Endodermal cell (in vitro differentiated cells): ENCODE results near the gene PKP2. TPM values are rescaled to one million over a fixed set of nuclear protein-coding genes. Genes with fewer than 3 reads are reported as not detected.

Experiments used
- DNase-seq: peaks from one replicate; pipeline ENCODE4 v3.0.0-alpha.2; 2017
- H3K27ac ChIP-seq: 2 replicates; pipeline ENCODE4 v1.5.1; 2013; ENCODE audit warnings: mild to moderate bottlenecking, low read depth, low read length, moderate library complexity
- H3K27me3 ChIP-seq: 2 replicates; pipeline ENCODE4 v1.6.1; 2013; ENCODE audit warnings: mild to moderate bottlenecking, low read length, moderate library complexity; ENCODE audit not compliant: insufficient read depth, control insufficient read depth, poor library complexity, severe bottlenecking
- H3K36me3 ChIP-seq: 2 replicates; pipeline ENCODE4 v1.7.0; 2013; ENCODE audit warnings: mild to moderate bottlenecking, low read length, moderate library complexity; ENCODE audit not compliant: control insufficient read depth, insufficient read depth
- H3K4me1 ChIP-seq: one replicate; pipeline ENCODE4 v1.7.0; 2013; ENCODE audit warnings: low read length; ENCODE audit not compliant: control insufficient read depth, insufficient read depth
- H3K4me3 ChIP-seq: 2 replicates; pipeline ENCODE4 v1.5.1; 2013; ENCODE audit warnings: mild to moderate bottlenecking, low read length, moderate library complexity
- H3K9ac ChIP-seq: 2 replicates; pipeline ENCODE4 v1.6.1; 2013; ENCODE audit warnings: mild to moderate bottlenecking, low read length, moderate library complexity; ENCODE audit not compliant: poor library complexity, severe bottlenecking; ENCODE audit errors: extremely low read depth
- H3K9me3 ChIP-seq: 2 replicates; pipeline ENCODE4 v1.6.1; 2013; ENCODE audit warnings: mild to moderate bottlenecking, low read length, moderate library complexity; ENCODE audit not compliant: control insufficient read depth
- H3K27ac Mint-ChIP-seq: 2 replicates; pipeline ENCODE4 v1.8.0; 2020; ENCODE audit warnings: mixed read lengths
- H3K27me3 Mint-ChIP-seq: 2 replicates; pipeline ENCODE4 v1.8.0; 2021; ENCODE audit warnings: mild to moderate bottlenecking, mixed read lengths; ENCODE audit not compliant: insufficient read depth
- H3K36me3 Mint-ChIP-seq: 2 replicates; pipeline ENCODE4 v1.8.0; 2020; ENCODE audit warnings: low read depth, mixed read lengths
- H3K4me1 Mint-ChIP-seq: 2 replicates; pipeline ENCODE4 v1.8.0; 2020; ENCODE audit warnings: mixed read lengths
- H3K4me3 Mint-ChIP-seq: 2 replicates; pipeline ENCODE4 v1.8.0; 2020; ENCODE audit warnings: mild to moderate bottlenecking, moderate library complexity, mixed read lengths
- H3K9me3 Mint-ChIP-seq: 2 replicates; pipeline ENCODE4 v1.8.0; 2020; ENCODE audit warnings: mild to moderate bottlenecking, mixed read lengths
- WGBS, 2 experiments: methylation state at CpG; one replicate each; pipeline versions ENCODE4 v1.1.5 to v1.1.7; 2013; ENCODE audit warnings: missing lambda C conversion rate in 2 of 2, mixed read lengths in 1 of 2; ENCODE audit not compliant: insufficient coverage in 1 of 2, insufficient read length in 1 of 2; 5-methylcytosine and 5-hydroxymethylcytosine counted together
- total RNA-seq, 2 donors: library from RNA; stranded (reverse); fragmentation: NEBNext Ultra II Directional in 1 of 2; extraction: Animal tissue kit (Norgen Biotek cat#: 25700) in 1 of 2; gene quantifications; 2 replicates in 1 of 2; 3 replicates in 1 of 2; pipeline ENCODE4 v1.2.1, GENCODE V29; 2021
- TF ChIP-seq, protein P1 (sequence below): fragments of 200-600 bp; sonication (generic); conservative IDR thresholded peaks from 2 replicates; pipeline ENCODE4 v1.5.0; 2021; ENCODE audit warnings: antibody characterized with exemption, mild to moderate bottlenecking

PKP2 gene
- total RNA-seq, 2 donors from 2014 or later: 62.5 to 124 TPM

DNA sequence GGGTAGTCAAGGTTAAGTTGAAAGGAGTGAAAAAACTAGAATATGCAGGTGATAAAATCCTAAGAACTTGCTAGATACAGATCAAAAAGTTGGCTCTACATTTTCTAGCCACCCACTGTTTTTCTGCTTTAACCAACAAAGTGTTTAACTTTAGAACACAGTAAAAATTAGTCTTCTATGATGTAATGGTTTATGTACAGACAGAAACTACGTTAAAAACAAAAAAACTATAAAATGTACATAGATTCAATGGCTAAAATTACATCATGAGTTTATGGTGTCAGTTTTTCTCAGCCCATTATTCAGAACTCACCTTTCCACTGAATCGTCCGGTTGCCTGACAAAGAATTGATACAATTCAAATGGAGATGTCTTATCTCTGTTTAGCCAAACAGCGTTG, 143.0 kb downstream of the PKP2 start:
- peaks cover 54% of the 10 kb centered on the region for H3K36me3 ChIP-seq
- peak overlapping the region; percentile 94 for H3K4me3 ChIP-seq
- peaks cover 50% of the 10 kb centered on the region for H3K36me3 Mint-ChIP-seq
- TF ChIP-seq, protein P1, sequence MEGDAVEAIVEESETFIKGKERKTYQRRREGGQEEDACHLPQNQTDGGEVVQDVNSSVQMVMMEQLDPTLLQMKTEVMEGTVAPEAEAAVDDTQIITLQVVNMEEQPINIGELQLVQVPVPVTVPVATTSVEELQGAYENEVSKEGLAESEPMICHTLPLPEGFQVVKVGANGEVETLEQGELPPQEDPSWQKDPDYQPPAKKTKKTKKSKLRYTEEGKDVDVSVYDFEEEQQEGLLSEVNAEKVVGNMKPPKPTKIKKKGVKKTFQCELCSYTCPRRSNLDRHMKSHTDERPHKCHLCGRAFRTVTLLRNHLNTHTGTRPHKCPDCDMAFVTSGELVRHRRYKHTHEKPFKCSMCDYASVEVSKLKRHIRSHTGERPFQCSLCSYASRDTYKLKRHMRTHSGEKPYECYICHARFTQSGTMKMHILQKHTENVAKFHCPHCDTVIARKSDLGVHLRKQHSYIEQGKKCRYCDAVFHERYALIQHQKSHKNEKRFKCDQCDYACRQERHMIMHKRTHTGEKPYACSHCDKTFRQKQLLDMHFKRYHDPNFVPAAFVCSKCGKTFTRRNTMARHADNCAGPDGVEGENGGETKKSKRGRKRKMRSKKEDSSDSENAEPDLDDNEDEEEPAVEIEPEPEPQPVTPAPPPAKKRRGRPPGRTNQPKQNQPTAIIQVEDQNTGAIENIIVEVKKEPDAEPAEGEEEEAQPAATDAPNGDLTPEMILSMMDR: no peak
- peaks cover 21% of the 10 kb centered on the region for H3K4me1 Mint-ChIP-seq
- H3K4me1 ChIP-seq: peaks cover 6% of the 10 kb centered on the region
- 80 to 89% methylated on average over 1 to 3 of the region's 4 CpGs for WGBS, 2 experiments
- no peaks in the 10 kb centered on the region for H3K27me3 ChIP-seq
- H3K27me3 Mint-ChIP-seq: no peaks in the 10 kb centered on the region
- H3K4me3 Mint-ChIP-seq: peak overlapping the region; percentile 95
- H3K27ac ChIP-seq: no peak overlapping the region
- peak overlapping the region; percentile 32 for H3K27ac Mint-ChIP-seq
- H3K9ac ChIP-seq: peak overlapping the region; percentile 1
- no peaks in the 10 kb centered on the region for H3K9me3 ChIP-seq
- no peaks in the 10 kb centered on the region for H3K9me3 Mint-ChIP-seq
- no peak for DNase-seq

DNA sequence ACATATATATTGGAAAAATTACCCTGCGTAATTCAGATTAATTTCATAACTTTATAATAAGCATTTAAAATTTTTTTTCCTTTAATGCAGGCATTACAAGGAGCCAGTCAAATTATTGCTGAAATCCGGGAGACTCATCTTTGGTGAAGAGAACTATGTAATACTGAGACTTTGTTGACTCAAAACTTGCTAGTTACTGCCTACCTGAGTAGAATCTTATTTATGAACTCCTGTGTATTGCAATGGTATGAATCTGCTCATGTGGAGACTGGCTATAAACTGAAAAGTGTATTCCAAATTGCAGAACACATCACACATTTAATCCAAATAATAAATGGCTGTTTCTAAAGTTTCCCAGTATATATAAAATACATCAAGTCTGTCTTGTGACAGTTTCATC, 153.3 kb downstream of the PKP2 start:
- TF ChIP-seq, protein P1: no peak

DNA sequence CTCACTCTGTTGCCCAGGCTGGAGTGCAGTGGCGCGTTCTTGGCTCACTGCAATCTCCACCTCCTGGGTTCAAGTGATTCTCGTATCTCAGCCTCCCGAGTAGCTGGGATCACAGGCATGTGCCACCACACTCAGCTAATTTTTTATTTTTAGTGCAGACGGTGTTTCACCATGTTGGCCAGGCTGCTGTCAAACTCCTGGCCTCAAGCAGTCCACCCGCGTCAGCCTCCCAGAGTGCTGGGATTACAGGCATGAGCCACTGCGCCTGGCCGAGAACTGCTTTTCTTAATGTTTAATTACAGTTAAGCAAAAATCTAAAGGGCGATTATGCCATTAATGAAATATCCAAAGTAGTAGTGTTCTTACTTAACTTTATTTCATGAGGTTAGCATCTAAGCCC, 154.4 kb downstream of the PKP2 start:
- Histone ChIP-seq H3K27me3 (no peaks in the 10 kb centered on the region), H3K27ac (no peak overlapping the region), H3K9ac (no peak overlapping the region), H3K36me3 (peaks cover 97% of the 10 kb centered on the region), H3K4me1 (no peaks in the 10 kb centered on the region), H3K4me3 (no peak overlapping the region), H3K9me3 (no peaks in the 10 kb centered on the region)
- no peak for DNase-seq
- Mint-ChIP-seq H3K9me3 (no peaks in the 10 kb centered on the region), H3K4me1 (peaks cover 9% of the 10 kb centered on the region), H3K27ac (no peak overlapping the region), H3K4me3 (no peak overlapping the region), H3K36me3 (peaks cover 85% of the 10 kb centered on the region), H3K27me3 (no peaks in the 10 kb centered on the region)
- TF ChIP-seq, protein P1: no peak
- 92 to 93% methylated on average over 8 to 10 of the region's 10 CpGs for WGBS, 2 experiments

More for the DNA sequence above, 153.3 kb downstream of the PKP2 start:
- Histone ChIP-seq H3K27me3 (no peaks in the 10 kb centered on the region), H3K4me1 (no peaks in the 10 kb centered on the region), H3K9ac (no peak overlapping the region), H3K4me3 (no peak overlapping the region), H3K9me3 (no peaks in the 10 kb centered on the region), H3K27ac (no peak overlapping the region), H3K36me3 (peaks cover 98% of the 10 kb centered on the region)
- no peaks in the 10 kb centered on the region for H3K27me3 Mint-ChIP-seq
- H3K4me3 Mint-ChIP-seq: no peak overlapping the region
- peaks cover 5% of the 10 kb centered on the region for H3K4me1 Mint-ChIP-seq
- no peaks in the 10 kb centered on the region for H3K9me3 Mint-ChIP-seq
- no peak overlapping the region for H3K27ac Mint-ChIP-seq
- no peak for DNase-seq
- H3K36me3 Mint-ChIP-seq: peaks cover 88% of the 10 kb centered on the region
- WGBS, 2 experiments: 98 to 100% methylated on average over 1 to 2 of the region's 2 CpGs

Other genes starting within 250 kb of the PKP2 start
- gene DNM1L, start 217.5 kb downstream of the PKP2 start, total RNA-seq: 100 to 1,000 TPM; 100 to 156 TPM
- 10 to 100 TPM; 34.1 to 72.7 TPM for gene YARS2, start 140.9 kb downstream of the PKP2 start, total RNA-seq